Measurements from ENCODE around the gene ZNF614. TPM values are rescaled to one million over a fixed set of nuclear protein-coding genes. Genes with fewer than 3 reads are reported as not detected.
"Not testable (repeated sequence)": the region's sequence is repeated elsewhere in the genome, so short reads cannot be mapped to it uniquely, and the experiment has no call there.

Gene ZNF614
- total and polyA plus RNA-seq, 9 donors = 6.3 to 12.7 (median 10.1) TPM

GRCh38 chr19:52034051-52034728, 6.0 kb upstream of the ZNF614 start:
- Histone ChIP-seq H3K4me3 (no peak overlapping the region), H3K27ac (no peak overlapping the region), H3K36me3 (peaks cover 5% of the 10 kb centered on the region), H3K27me3 (no peaks in the 10 kb centered on the region), H3K4me1 (ENCODE audit: insufficient read depth) (no peaks in the 10 kb centered on the region), H3K9me3 (peaks cover 10 to 70% of the 10 kb centered on the region in 2 donors)
- TF ChIP-seq EP300 (IDR thresholded peaks at IDR 0.05) = no peak
- no peak for TF ChIP-seq POLR2A (IDR thresholded peaks at IDR 0.05)
- no peak for TF ChIP-seq CTCF (IDR thresholded peaks at IDR 0.05)
- intact Hi-C loops (cut with DNase I) = no loop called here
- no peak for DNase-seq
- 96 to 98% (median 97%) methylated on average over 12 of the region's 12 CpGs for WGBS, 3 donors

GRCh38 chr19:52028780-52029123, 573 bp upstream of the ZNF614 start:
- H3K27ac ChIP-seq = peak overlapping the region; percentile 45 to 83
- intact Hi-C loops (cut with DNase I) = no loop called here
- TF ChIP-seq CTCF (IDR thresholded peaks at IDR 0.05) (no peak), POLR2A (IDR thresholded peaks at IDR 0.05) (no peak), EP300 (IDR thresholded peaks at IDR 0.05) (no peak)
- H3K4me1 ChIP-seq (ENCODE audit: insufficient read depth) = peaks cover 4% of the 10 kb centered on the region
- WGBS, 3 donors = 16 to 18% (median 17%) methylated on average over 5 of the region's 5 CpGs
- peak overlapping the region; percentile 73 for H3K4me3 ChIP-seq
- no peaks in the 10 kb centered on the region for H3K27me3 ChIP-seq
- peaks cover 3% of the 10 kb centered on the region for H3K36me3 ChIP-seq
- no peak for DNase-seq
- H3K9me3 ChIP-seq = peaks cover 3 to 37% of the 10 kb centered on the region in 2 donors

GRCh38 chr19:52026255-52026990, 1.8 kb downstream of the ZNF614 start:
- 88 to 91% (median 88%) methylated on average over 15 of the region's 15 CpGs for WGBS, 3 donors
- H3K4me3 ChIP-seq; H3K4me1 ChIP-seq (ENCODE audit: insufficient read depth); DNase-seq; H3K36me3 ChIP-seq; H3K27me3 ChIP-seq; intact Hi-C loops (cut with DNase I); H3K27ac ChIP-seq: not testable (repeated sequence)
- H3K9me3 ChIP-seq = peaks cover 0 to 35% of the 10 kb centered on the region in 2 donors

- not testable (repeated sequence) for H3K27ac ChIP-seq
These were observed 3.7 kb downstream of the ZNF614 start for GRCh38 chr19:52024478-52024877.

GRCh38 chr19:52022193-52022592, 6.0 kb downstream of the ZNF614 start:
- TF ChIP-seq CTCF (IDR thresholded peaks at IDR 0.05) = no peak
- TF ChIP-seq POLR2A (IDR thresholded peaks at IDR 0.05) = no peak
- no peak for TF ChIP-seq EP300 (IDR thresholded peaks at IDR 0.05)
- no peak overlapping the region for H3K27ac ChIP-seq
- intact Hi-C loops (cut with DNase I) = no loop called here
- peaks cover 3% of the 10 kb centered on the region for H3K36me3 ChIP-seq
- no peaks in the 10 kb centered on the region for H3K27me3 ChIP-seq
- WGBS, 3 donors = 98 to 99% (median 98%) methylated on average over 15 of the region's 15 CpGs
- H3K4me1 ChIP-seq (ENCODE audit: insufficient read depth) = peaks cover 1% of the 10 kb centered on the region
- H3K4me3 ChIP-seq = no peak overlapping the region
- H3K9me3 ChIP-seq = peaks cover 0 to 71% of the 10 kb centered on the region in 2 donors
- DNase-seq = no peak

More at GRCh38 chr19:52024478-52024877, 3.7 kb downstream of the ZNF614 start:
- H3K4me3 ChIP-seq; DNase-seq; intact Hi-C loops (cut with DNase I); H3K27me3 ChIP-seq; H3K4me1 ChIP-seq (ENCODE audit: insufficient read depth); H3K36me3 ChIP-seq: not testable (repeated sequence)
- WGBS, 3 donors = 98 to 99% (median 99%) methylated on average over 4 of the region's 4 CpGs
- H3K9me3 ChIP-seq = peaks cover 0 to 54% of the 10 kb centered on the region in 2 donors
